Osteoblast (primary cell): ENCODE measurements around the gene S100A9. TPM values are rescaled to one million over a fixed set of nuclear protein-coding genes. Genes with fewer than 3 reads are reported as not detected.

Source experiments
- DNase-seq: peaks from one replicate; pipeline ENCODE4 v3.0.0; 2011; ENCODE audit warnings: low spot score, mixed read lengths; ENCODE audit not compliant: insufficient read length; ENCODE audit errors: missing footprints
- H2AFZ ChIP-seq: 2 replicates; pipeline ENCODE4 v1.6.0; 2011; ENCODE audit warnings: mild to moderate bottlenecking, low read length
- H3K27ac ChIP-seq: 2 replicates; pipeline ENCODE4 v1.5.1; 2011; ENCODE audit warnings: mild to moderate bottlenecking, low read depth, low read length, moderate library complexity
- H3K27me3 ChIP-seq: 2 replicates; pipeline ENCODE4 v1.6.0; 2012; ENCODE audit warnings: mild to moderate bottlenecking, control low read depth, inconsistent platforms, low read length, moderate library complexity; ENCODE audit not compliant: insufficient read depth
- H3K36me3 ChIP-seq: 2 replicates; pipeline ENCODE4 v1.5.1; 2011; ENCODE audit warnings: mild to moderate bottlenecking, low read length, control low read depth, moderate library complexity; ENCODE audit not compliant: insufficient read depth
- H3K4me1 ChIP-seq: 2 replicates; pipeline ENCODE4 v1.5.1; 2011; ENCODE audit warnings: mild to moderate bottlenecking, low read length, control low read depth, moderate library complexity; ENCODE audit not compliant: insufficient read depth
- H3K4me2 ChIP-seq: 2 replicates; pipeline ENCODE4 v1.6.0; 2011; ENCODE audit warnings: mild to moderate bottlenecking, low read length; ENCODE audit not compliant: insufficient read depth
- H3K4me3 ChIP-seq: fragments of 200-600 bp; sonication (generic); 3 replicates; pipeline ENCODE4 v1.5.1; 2012; ENCODE audit warnings: mild to moderate bottlenecking, low read length, inconsistent platforms; ENCODE audit not compliant: insufficient read depth
- H3K79me2 ChIP-seq: 2 replicates; pipeline ENCODE4 v1.6.0; 2012; ENCODE audit warnings: mild to moderate bottlenecking, low read length, control low read depth, inconsistent platforms; ENCODE audit not compliant: insufficient read depth
- H3K9me3 ChIP-seq: 2 replicates; pipeline ENCODE4 v1.5.1; 2011; ENCODE audit warnings: low read depth, low read length, control low read depth
- H4K20me1 ChIP-seq: 2 replicates; pipeline ENCODE4 v1.6.0; 2012; ENCODE audit warnings: mild to moderate bottlenecking, low read length, control low read depth; ENCODE audit not compliant: insufficient read depth
- CTCF ChIP-seq: IDR thresholded peaks from 2 replicates; pipeline ENCODE4 v1.5.1; 2011; ENCODE audit warnings: mild to moderate bottlenecking, low read depth, low read length, moderate library complexity; ENCODE audit errors: extremely low read depth
- total RNA-seq: library from RNA; depleted of rRNA; stranded (reverse); fragments of >200 nt; gene quantifications from 2 replicates; pipeline ENCODE4 v1.2.3, GENCODE V29; 2012

S100A9 gene
- total RNA-seq, 1 donor: 0.36 TPM

- Histone ChIP-seq H3K4me1 (no peaks in the 10 kb centered on the region), H3K27ac (no peak overlapping the region), H3K36me3 (no peaks in the 10 kb centered on the region), H3K4me3 (no peak overlapping the region), H3K27me3 (no peaks in the 10 kb centered on the region), H2AFZ (no peak overlapping the region), H3K4me2 (no peak overlapping the region), H4K20me1 (no peaks in the 10 kb centered on the region), H3K9me3 (no peaks in the 10 kb centered on the region), H3K79me2 (no peaks in the 10 kb centered on the region)
- DNase-seq: no peak
- no peak for TF ChIP-seq CTCF
These were observed 39.6 kb downstream of the S100A9 start for GRCh38 chr1:153397051-153397923.

- no peak for DNase-seq
- H4K20me1 ChIP-seq: no peaks in the 10 kb centered on the region
- H3K4me2 ChIP-seq: no peak overlapping the region
- H3K9me3 ChIP-seq: no peaks in the 10 kb centered on the region
- no peaks in the 10 kb centered on the region for H3K27me3 ChIP-seq
- H3K4me1 ChIP-seq: no peaks in the 10 kb centered on the region
- H3K36me3 ChIP-seq: no peaks in the 10 kb centered on the region
- H3K79me2 ChIP-seq: no peaks in the 10 kb centered on the region
- H3K4me3 ChIP-seq: no peak overlapping the region
- H2AFZ ChIP-seq: no peak overlapping the region
- TF ChIP-seq CTCF: no peak
- H3K27ac ChIP-seq: no peak overlapping the region
These were observed 40.4 kb downstream of the S100A9 start for GRCh38 chr1:153397924-153398651.

GRCh38 chr1:153399401-153400055 lies 41.9 kb downstream of the S100A9 start:
- Histone ChIP-seq H3K4me3 (no peak overlapping the region), H2AFZ (no peak overlapping the region), H3K27me3 (no peaks in the 10 kb centered on the region), H3K4me2 (no peak overlapping the region), H3K36me3 (no peaks in the 10 kb centered on the region), H3K27ac (no peak overlapping the region), H3K79me2 (no peaks in the 10 kb centered on the region), H4K20me1 (no peaks in the 10 kb centered on the region), H3K4me1 (no peaks in the 10 kb centered on the region), H3K9me3 (no peaks in the 10 kb centered on the region)
- no peak for DNase-seq
- no peak for TF ChIP-seq CTCF
